Measurements from ENCODE around the gene FABP1. TPM values are rescaled to one million over a fixed set of nuclear protein-coding genes. Genes with fewer than 3 reads are reported as not detected.

The FABP1 gene
- total and polyA plus RNA-seq, 9 of the 15 experiments (the other 6 are each of a cell fraction or from before 2014, with no cell fraction given) = 0.64 TPM; not detected in 8

DNA sequence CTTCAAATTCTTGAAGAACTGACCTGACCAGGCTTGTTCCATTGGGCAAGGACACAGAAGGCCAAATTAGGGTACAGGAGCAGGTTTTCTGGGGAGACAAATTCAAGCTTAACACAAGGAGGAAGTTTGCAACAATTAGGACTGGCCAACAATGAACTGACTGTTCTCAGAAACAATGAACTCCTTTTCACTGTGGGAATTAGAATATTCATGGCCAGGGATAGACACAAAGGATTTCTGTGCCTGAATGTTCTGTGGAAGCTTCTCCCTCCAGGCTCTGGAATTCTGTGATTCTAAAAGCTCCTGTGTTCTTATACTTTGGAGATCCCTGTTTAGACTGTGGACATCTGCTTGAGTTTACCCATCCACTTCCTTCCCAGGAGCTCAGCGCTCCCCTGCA lies 45.1 kb downstream of the FABP1 start:
- peaks cover 10 to 28% of the 10 kb centered on the region in 2 experiments; a peak in 4 of 5 replicates for H3K27me3 ChIP-seq (ENCODE audit: control insufficient read depth in 2 of 2, insufficient read depth in 2 of 2, low read length in 2 of 2)
- no peak overlapping the region for H3K27ac ChIP-seq (ENCODE audit: extremely low read depth, low read depth, low read length)
- BruUV-seq (replicated peaks) = no TSS peak
- H2AFZ ChIP-seq (ENCODE audit: low read depth, low read length) = no peak overlapping the region
- CTCF ChIA-PET (ENCODE audit: low intra/inter-chr PET ratio) = no interaction called here
- H3K9ac ChIP-seq (ENCODE audit: insufficient read depth in 1 of 2, low read depth in 2 of 2, low read length in 2 of 2) = no peak overlapping the region
- H3K4me2 ChIP-seq (ENCODE audit: insufficient read depth, low read length) = no peak overlapping the region
- POLR2A ChIA-PET = no interaction called here
- WGBS (ENCODE audit: insufficient coverage, low coverage, missing lambda C conversion rate) = 18% methylated on average over 1 of the region's 1 CpG
- H3K9me3 ChIP-seq (replicated peaks; ENCODE audit: control insufficient read depth, insufficient read depth, low read depth, low read length) = no peaks in the 10 kb centered on the region
- FAIRE-seq = no peak
- H4K20me1 ChIP-seq (replicated peaks; ENCODE audit: control insufficient read depth, insufficient read depth, low read length) = no peaks in the 10 kb centered on the region
- H3K4me3 ChIP-seq = no peak overlapping the region
- no peak for ATAC-seq
- no peak for TF ChIP-seq MCM5 (IDR thresholded peaks at IDR 0.05; ENCODE audit: low read depth)
- TF ChIP-seq ZNF592 (IDR thresholded peaks at IDR 0.05) = no peak
- TF ChIP-seq ZNF551 (CRISPR knock-in tag; IDR thresholded peaks at IDR 0.05) = no peak
- no peak for TF ChIP-seq ZBTB33 (CRISPR knock-in tag; IDR thresholded peaks at IDR 0.05)
- TF ChIP-seq SMAD4 (CRISPR knock-in tag; conservative IDR thresholded peaks at IDR 0.05) = no peak
- TF ChIP-seq NONO (IDR thresholded peaks at IDR 0.05; ENCODE audit: low read depth in 2 of 2, low read length in 1 of 2) = no peak
- intact Hi-C loops (cut with micrococcal nuclease) = no loop called here
- in situ Hi-C loops (cut with MboI) = no loop called here
- H3K4me1 ChIP-seq (replicated peaks in 1 of 2; ENCODE audit: control insufficient read depth in 2 of 2, insufficient read depth in 2 of 2, low read length in 2 of 2) = 0 out of 5 replicates have a peak, but pooled peaks cover 0 to 3% of the 10 kb centered on the region in 2 experiments
- no peaks in the 10 kb centered on the region for H3K9me1 ChIP-seq (ENCODE audit: control insufficient read depth, insufficient read depth, low read length)
- no peak for DNase-seq (ENCODE audit: extremely low read depth in 1 of 4, low spot score in 3 of 4)
- no peaks in the 10 kb centered on the region for H3K36me3 ChIP-seq (ENCODE audit: control insufficient read depth, insufficient read depth, low read length)
- H3K79me2 ChIP-seq (ENCODE audit: control insufficient read depth, insufficient read depth, low read length) = no peaks in the 10 kb centered on the region

Measured in K562 (cell line).